CD4-positive, alpha-beta T cell treated with Interleukin-12 subunit alpha and Interleukin-12 subunit beta, for 1 hour (primary cell): Measurements from ENCODE around the gene PACS1.
"Not testable (repeated sequence)": the region's sequence is repeated elsewhere in the genome, so short reads cannot be mapped to it uniquely, and the experiment has no call there.

ENCODE experiments used
- DNase-seq: peaks from one replicate; pipeline ENCODE4 v3.0.0-alpha.2; 2020

Gene PACS1

DNA sequence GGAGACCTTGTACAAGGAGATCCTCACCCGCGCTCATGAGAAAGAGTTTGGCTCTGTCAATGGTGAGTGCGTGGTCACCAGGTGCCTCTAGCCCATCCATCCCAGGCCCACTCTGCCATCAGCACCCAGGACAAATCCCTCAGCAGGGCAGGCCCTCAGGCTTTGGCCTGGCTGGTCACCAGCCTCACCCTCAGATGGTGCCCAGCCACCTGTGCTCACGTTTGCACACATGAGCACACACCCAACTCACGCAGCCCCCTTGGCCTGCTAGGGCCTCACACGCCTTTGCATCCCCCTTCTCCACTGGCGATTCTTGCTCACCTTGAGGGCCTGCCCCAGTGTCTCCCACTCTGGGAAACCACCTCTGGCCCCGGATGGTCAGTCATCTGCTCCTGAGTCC, 194.3 kb downstream of the PACS1 start:
- DNase-seq, result no peak

DNA sequence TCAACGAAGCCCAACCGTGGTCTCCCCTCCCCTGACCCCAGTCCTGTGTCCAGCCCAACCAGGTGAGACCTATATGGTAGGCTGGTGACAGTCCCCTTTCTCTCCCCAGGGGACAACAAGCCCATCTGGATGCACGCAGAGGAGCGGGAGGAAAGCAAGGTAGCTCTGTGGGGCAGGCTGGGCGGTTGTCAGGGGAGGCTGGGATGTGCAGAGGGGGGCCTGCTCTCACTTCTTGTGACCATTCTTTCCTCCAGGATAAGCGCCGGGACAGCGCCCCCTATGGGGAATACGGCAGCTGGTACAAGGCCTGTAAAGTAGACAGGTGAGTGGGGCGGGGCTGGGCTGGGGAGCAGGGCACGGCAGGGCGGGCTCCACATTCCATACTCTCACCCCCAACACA, 194.8 kb downstream of the PACS1 start:
- peak; percentile 50 for DNase-seq

DNA sequence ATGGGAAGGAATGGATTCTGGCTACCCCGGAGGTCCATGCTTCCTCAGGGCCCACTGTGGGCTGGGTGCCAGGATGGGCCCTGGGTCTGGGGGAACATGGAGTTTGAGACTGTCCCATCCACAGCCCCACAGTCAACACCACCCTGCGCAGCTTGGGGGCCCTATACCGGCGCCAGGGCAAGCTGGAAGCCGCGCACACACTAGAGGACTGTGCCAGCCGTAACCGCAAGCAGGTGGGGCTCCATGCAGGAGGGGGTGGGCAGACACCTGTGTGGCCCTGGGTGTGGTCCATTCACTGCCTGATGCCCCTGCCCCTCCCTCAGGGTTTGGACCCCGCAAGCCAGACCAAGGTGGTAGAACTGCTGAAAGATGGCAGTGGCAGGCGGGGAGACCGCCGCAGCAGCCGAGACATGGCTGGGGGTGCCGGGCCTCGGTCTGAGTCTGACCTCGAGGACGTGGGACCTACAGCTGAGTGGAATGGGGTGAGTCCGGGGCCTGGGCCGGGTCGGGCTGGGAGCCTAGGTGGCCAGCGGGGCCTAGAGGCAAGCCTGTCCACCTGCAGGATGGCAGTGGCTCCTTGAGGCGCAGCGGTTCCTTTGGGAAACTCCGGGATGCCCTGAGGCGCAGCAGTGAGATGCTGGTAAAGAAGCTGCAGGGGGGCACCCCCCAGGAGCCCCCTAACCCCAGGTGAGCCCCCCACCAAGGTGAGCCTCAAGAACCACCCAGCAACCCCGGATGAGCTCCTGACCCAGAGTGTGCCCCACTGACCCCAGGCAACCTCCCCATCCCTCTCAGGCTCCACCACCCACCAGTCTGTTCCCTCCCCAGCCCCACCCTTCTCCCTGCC, 195.7 kb downstream of the PACS1 start:
- DNase-seq, result no peak

DNA sequence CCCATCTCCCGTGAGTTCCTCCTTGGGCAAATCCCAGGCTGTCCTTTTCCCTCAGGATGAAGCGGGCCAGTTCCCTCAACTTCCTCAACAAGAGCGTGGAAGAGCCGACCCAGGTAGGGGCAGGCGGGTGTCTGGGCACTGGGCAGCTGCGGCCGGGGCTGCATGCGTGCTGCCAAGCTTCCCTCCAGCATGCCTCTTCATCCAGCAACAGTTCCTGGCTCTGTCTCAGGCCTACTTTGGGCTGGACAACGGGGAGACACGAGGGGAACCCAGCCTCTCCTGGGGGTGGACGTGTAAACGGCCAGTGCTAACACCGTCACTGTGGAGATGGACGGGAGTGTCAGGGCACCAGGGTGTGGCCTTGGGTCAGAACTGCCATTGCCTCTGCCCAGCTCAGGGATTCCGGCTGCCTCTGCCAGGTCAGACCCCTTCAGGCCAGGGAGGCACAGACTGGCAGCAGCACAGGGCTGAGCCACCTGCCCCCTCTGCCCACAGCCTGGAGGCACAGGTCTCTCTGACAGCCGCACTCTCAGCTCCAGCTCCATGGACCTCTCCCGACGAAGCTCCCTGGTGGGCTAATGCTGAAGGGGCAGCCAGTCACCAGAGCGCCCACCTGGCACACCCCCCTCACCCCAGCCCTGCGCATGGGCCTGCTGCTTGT, 196.4 kb downstream of the PACS1 start:
- DNase-seq, result no peak

DNA sequence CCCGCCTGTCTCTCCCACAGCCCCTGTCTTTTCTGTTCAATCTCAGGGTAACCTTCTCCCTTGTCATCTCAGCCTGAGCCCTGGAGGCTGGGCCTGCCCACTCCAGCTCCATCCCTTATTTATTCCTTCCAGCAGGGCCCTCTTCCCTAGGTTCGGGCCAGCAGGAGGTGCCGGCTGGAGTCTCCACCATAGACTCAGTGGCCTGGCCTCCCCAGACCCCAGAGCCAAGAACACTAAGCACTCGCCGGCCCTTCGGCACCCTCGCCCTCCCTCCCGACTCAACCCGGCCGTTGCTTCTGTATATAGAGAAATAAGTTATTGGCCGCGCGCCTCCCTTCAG, 196.9 kb downstream of the PACS1 start:
- no peak for DNase-seq

DNA sequence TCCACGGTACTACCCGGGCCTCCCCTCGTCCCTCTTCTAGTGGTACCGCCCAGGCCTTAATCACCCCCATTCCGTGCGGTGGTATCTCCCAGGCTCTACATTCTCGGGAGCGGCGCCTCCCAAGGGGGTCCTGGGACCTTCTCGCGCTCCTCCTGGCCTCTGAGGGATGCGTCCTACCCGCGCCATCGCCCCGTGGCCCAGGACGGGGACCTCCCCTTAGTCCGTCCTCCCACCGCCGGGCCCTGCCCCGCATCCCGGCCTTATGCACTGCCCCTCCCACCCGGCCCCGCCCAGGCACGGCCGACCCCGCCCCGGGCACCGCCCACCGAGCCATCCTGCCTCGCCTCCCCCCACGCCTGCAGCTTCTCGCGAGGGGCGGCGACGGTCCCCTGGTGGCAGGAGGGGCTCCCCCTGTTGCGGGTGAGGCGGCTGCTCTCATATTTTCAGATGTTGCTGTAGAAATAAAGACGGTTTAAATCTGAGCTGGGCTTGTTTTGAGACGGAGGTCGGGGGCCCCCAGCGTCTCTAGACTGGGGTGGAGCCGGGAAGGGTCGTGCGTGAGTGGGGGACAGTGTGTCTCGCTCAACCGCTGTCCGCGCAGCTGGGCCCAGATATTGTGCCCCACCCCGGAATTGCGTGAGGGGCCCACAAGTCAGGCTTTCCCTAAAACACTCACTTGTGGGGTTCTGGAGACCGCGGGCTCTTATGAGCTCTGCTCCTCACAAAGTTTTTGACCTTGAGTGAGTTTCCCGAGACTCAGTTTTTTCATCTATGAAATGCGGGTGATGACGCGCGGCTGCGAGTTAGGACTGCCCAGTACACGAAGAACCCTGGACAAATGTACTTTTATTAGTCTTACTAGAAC, 197.5 kb downstream of the PACS1 start:
- peak; percentile 90 for DNase-seq

DNA sequence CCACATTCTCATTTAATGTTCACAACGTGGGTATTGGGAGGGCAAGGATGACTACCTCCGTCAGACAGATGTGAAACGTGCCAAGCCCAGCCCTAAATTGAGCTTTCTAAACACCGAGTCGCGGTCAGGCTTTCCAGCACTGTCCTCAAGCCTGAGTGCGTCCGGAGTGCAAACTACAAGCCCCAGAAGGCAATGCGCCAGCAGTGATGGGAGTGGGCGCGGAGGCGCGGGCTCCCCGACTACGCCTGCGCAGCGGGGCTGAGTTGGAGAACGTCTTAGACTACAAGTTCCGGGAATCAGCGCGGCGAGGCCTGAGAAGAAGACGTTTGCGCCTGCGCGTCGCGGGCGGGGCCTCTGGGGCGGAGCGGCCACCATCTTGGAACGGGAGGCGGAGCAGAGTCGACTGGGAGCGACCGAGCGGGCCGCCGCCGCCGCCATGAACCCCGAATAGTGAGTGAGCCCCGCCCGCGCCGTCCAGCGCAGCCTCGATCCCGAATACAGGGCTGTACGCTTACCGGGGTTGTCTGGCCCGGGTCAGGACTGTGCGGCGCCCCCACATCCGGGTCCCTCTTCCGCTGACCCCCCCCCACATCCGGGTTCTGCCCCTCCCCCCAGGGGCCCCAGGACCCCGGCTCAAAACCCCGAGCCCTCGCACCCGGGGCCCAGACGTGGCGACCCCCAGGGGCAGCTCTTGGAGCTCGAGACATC, 198.3 kb downstream of the PACS1 start, which contains the start of gene RAB1B:
RAB1B (plus strand) TSS at position 396 of the 708 bp plus-strand sequence; CDS start at position 437, 41 bp downstream.
- peak; percentile 100 for DNase-seq

DNA sequence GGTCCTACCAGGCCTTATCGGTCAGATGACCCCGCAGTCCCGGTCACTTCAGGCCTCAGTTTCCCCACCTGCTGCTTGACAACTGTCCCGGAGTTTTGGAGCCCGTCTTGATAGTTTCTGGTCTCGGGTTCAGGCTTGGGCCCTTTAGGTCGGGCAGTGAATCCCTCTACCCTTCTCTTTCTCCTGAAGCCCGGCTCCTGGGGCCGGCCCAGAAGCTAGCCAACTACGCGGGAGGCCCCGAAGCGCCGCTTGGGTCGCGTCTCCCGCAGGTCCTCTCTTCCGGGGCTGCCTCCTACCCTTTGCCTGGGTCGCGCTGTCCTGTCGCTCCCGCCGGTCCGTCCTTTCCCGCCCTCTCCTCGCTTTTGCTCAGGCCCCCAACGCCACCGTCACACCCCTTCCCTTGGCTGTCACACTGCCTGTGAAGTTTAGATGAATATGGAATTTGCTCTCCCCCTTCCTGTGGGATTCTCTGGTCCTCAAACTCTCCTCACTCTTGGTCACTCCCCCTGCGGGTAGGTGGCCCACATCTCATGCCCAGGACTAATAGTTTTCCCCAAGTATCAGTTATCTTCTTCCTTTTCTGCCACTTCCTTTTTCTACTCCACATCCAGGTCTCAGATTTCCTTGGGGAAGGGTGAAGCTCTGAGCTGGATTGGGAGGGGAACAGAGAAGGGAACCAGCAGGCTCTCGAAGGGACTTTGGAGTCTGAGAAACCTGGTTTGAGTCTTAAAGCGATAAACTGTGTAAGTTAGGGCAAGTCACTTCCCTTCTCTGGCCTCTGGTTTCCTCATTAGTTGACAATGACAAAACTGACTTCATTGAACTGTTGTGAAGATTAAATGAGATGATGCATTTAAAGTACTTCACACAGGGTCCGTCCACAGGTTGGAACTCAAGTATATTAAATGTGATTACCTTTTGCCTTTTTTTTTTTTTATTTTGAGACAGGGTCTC, 199.2 kb downstream of the PACS1 start:
- DNase-seq, result no peak

DNA sequence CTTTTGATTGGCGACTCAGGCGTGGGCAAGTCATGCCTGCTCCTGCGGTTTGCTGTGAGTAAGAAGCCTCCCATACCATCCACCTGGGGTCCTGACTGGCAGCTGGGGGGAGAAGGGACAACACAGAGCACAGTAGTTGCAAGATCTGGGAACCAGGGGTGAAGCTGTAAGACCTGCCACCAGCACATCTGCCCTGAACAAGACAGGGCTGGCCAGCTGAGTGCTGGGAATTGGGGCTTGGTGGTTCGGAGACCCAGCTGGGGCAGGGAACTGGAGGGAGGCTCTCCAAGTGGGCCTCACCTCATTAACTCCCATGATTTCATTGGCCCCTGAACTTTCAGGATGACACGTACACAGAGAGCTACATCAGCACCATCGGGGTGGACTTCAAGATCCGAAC, 201.7 kb downstream of the PACS1 start:
- no peak for DNase-seq

DNA sequence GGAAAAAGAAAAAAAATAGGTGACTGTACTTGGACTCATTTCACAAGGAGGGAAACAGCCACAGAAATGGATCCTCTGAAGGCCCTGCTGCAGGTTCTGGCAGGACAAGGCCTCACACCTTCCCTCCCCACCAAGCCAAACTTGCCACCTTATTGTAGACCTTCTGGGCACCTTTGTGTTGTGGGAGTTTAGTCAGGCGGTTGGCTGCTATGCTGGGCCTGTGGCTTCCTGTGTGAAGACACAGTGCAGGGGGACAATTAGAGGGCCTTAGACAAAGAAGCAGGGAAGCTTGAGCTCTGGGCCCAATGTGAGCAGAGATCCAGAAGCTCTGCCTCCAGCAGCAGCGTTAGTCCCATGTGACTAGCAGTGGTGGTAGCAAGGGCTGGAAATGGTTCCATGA, 202.5 kb downstream of the PACS1 start:
- DNase-seq, result peak; percentile 55

DNA sequence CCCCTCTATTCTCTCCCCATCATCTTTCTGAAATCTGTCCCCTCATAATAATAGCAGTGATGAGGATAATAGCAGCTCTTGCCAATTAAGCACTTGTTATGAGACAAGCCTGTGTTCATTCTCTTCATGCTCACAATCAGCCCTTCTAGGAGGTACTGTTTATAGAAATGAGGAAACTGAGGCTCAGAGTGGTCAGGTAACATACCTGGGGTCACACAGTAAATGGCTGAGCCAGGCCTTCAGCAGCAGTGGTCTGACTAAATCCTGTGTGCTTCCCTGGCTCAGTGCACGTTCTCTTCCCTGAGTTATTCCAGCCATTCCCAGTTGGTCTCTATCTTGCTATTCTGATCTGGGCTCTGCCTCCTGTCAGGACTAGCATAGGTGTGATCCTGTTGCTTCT, 204.1 kb downstream of the PACS1 start:
- no peak for DNase-seq

DNA sequence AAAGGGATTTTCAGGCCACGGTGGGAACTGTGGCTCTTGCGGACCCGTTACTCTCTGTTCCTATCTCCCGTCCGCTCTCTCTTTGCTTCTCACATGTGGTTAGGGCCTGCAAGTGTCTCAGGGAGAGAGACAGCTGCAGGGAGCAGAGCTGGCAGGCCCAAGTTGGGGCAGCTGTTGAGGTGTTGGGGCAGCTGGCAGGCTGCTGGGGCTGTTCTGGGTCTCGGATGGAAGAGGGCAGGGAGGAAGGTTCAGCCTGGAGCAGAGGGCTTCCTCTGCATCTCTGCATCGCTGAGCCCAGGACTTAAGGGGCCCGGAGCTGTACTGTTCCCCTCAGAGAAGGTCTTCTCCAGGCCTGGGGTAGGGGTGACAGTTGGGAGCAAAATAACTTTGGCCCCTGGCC, 205.3 kb downstream of the PACS1 start:
- DNase-seq, result no peak

DNA sequence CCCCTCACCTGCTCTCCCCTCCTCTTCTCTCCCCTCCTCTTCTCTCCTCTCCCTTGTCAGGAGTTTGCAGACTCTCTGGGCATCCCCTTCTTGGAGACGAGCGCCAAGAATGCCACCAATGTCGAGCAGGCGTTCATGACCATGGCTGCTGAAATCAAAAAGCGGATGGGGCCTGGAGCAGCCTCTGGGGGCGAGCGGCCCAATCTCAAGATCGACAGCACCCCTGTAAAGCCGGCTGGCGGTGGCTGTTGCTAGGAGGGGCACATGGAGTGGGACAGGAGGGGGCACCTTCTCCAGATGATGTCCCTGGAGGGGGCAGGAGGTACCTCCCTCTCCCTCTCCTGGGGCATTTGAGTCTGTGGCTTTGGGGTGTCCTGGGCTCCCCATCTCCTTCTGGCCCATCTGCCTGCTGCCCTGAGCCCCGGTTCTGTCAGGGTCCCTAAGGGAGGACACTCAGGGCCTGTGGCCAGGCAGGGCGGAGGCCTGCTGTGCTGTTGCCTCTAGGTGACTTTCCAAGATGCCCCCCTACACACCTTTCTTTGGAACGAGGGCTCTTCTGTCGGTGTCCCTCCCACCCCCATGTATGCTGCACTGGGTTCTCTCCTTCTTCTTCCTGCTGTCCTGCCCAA, 206.0 kb downstream of the PACS1 start:
- DNase-seq, result no peak

DNA sequence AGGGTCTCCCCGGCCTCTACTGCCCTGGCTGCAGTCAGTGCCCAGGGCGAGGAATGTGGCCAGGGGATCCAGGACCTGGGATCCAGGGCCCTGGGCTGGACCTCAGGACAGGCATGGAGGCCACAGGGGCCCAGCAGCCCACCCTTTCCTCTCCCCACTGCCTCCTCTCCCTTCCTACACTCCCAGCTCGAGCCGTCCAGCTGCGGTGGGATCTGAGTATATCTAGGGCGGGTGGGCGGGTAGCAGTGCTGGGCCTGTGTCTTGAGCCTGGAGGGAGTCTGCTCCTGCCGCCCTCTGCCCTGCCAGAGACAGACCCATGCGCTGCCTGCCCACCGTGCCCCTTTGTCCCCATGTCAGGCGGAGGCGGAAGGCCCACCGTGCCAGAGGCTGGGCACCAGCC, 206.5 kb downstream of the PACS1 start:
- not testable (repeated sequence) for DNase-seq

DNA sequence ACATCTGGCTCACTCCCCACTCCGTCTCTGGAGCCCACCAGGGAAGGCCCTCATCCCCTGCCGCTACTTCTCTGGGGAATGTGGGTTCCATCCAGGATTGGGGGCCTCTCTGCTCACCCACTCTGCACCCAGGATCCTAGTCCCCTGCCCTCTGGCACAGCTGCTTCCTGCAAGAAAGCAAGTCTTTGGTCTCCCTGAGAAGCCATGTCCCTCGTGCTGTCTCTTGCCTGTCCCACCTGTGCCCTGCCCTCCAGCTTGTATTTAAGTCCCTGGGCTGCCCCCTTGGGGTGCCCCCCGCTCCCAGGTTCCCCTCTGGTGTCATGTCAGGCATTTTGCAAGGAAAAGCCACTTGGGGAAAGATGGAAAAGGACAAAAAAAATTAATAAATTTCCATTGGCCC, 207.0 kb downstream of the PACS1 start:
- DNase-seq, result not testable (repeated sequence)

DNA sequence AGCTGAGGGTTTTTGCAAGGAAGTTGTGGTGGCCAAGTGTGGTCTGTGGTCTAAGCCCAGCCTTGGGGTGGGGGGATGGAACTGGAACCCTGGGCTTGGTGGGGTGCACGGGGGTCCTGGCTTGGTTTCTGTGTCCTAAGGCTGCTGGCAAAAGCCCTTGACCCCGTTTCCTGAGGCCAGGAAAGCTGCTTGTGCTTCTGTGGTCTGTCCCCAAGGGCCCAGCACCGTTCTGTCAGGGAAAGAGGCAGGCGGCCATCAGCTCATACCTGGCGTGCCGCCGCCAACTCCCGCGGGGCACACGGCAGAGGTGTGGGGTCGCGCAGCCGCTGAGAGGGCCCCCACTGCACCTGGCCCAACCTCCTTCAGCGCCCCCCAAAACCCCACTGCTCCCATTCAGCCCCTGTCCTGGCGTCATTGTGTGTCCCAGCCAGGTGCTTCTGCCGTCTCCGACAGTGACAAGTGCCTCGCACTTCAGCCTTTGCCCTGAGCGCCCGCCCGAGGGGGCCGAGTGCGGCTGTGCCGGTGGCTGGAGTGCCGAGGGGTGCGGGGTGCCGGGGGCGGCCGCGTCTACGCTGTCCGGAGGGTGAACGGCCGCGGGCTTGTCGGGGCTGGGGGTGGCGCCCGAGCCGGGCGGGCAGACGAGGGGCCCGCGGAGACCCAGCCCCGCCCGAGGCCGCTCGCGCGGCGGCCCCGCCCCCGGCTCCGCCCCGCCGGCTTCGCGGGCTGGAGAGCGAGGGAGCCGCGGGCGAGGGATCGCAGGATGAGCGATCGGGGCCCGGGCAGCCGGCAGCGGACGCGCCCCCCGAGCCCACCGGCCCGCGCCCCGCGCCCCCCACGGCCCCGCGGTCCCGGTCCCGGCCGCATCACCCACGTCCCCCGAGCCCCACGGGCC, 207.6 kb downstream of the PACS1 start, which contains the start of gene CNIH2:
CNIH2 (plus strand) TSS at position 705 of the 892 bp plus-strand sequence. CDS start 282 bp downstream, outside the sequence.
- peak; percentile 63 for DNase-seq

DNA sequence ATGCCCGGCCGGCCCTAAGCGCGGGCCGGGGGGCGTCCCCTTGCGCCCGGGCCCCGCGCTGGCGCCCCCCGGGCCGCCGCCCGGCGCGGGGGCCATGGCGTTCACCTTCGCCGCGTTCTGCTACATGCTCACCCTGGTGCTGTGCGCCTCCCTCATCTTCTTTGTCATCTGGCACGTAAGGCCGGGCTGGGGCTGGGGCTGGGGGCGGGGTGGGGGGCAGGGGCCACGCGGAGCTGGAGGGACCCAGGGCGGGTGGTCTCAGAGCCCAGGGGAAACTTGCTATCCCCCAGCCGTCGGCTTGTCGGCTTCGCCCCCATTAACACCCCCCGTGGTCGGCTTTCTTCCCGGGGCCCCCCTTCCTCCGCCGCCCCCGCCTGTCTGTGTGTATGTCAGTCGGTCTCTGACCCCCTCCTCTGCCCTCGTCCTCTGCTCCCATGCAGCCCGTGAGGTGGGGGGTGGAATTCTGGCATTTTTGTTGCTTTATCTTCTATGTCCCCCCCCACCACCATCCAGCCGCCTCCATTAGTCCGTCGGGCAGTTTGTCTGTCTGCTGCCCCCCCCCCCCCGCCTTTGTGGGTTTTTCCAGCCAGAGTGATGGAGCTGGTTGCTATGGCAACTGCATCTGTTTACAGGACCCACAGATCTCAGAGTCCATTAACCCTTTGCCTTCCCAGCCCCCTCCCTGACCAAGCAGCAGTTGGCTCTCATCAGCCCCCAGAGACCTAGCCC, 208.5 kb downstream of the PACS1 start:
- DNase-seq, result peak; percentile 68

DNA sequence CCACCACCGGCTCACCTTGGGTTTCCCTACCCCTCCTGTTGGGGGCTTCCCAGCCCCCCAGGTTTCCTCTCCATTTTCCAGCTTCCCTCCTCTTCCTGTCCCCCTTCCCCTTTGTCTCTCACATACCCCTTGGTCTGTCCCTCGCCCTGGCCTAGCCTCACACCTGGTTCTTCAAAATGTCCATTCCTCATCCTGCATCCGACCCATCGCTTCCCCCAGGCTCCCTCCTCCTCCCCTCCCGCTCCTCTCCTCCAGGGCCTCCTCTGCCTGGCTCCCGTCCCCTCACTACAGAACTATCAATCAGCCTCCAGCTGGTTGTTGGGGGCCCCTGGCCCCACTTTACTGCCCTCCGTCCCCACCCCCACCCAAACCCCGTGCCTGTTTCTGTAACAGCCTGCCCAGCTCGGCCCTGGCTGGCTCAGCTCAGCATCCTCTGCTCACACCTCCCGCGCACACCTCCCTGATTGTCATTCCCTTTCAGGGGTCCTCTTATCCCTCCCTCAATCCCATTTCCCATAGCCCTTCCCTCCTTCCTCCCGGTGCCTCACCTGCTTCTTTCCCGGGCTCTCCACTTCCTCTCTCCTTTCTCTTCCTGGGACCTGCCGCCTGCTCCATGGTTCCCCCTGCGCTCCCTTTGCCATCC, 209.1 kb downstream of the PACS1 start:
- DNase-seq, result no peak

DNA sequence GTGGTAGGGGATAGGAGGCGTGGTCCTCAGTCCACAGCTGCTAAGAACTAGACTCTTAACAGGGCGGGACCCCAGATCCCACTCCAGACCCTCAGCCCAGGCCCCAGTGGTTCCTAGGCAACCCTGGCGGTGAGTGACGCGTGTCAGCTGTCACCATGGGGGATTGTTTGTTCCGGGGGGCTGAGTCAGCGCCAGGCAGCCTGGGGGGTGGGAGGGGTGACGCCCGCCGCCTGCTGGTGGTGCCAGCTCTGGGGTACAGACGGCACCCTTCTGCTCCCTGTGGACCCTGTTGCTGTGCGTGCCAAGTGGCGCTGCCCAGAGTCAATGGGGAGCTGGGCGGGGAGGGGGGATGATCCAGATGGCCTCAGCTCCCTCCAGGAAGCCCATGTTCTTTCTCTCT, 210.4 kb downstream of the PACS1 start:
- DNase-seq, result no peak
